Iris pigment epithelial cell (primary cell): Measurements from ENCODE around the gene VPS36.
"Not testable (repeated sequence)": the region's sequence is repeated elsewhere in the genome, so short reads cannot be mapped to it uniquely, and the experiment has no call there.

Source experiments
- DNase-seq: peaks from one replicate; pipeline ENCODE4 v3.0.0-alpha.2; 2011; ENCODE audit warnings: low read depth

Gene VPS36

DNA sequence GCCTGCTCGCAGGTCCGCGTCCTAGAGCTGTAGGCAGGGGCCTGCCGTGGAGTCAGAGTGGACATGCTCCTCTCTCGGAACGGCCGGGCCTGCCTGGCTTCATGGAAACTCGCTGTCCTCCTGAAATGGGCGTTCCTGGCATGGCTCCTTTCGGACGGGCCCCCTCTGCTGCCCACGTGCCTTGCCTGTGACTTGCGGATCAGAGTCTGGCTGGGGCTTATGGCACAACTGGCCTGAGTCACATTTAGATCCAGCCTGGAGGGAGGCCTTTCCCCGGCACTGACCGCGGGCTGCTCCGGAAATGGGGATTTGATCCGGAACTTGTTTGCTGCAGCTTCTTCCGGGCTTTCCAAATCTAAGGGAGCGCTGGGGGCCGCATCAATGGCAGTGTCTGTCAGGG is 72.5 kb downstream of the VPS36 start:
- no peak for DNase-seq

DNA sequence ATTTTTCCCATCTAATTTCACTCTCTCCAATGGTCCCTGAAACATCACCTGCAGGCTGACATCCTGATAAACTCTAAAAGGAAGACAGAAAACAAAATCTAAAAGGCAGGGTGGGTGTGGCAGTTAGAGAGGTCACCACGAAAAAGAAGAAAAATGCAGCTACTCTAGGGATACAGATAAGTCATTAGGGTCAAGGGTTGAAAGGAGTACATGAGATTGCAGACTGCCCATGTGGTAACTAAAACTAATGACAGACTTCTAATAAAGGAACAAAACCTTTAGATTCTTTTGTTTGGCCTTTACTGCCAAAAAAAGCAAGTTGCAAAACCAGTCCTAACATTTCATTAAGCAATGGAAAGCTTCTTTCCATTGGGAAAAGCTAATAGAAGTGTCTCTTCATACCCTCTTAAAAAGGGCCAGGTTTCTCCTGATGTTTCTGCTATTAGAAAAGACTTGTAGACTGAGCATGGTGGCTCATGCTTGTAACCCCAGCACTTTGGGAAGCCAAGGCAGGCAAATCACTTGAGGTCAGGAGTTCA is 75.5 kb downstream of the VPS36 start:
- DNase-seq: no peak

DNA sequence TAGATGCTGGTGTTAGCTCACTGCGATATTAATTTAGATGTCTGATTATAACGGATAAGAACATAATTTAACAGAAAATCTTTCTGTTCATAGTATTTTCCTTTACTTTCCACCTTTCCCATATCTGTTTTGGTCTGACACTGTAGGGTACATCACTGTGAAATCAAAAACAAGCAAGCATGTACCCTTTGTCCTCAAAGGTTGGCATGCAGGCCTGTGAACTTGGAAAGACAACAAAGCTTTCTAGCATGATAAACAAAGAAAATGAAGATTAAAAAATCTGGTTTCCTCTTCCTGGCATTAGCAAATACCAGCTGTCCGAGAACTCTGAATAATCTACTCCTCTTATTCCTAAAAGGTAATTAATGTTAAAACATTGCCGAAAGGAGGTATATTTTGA is 76.0 kb downstream of the VPS36 start:
- no peak for DNase-seq

DNA sequence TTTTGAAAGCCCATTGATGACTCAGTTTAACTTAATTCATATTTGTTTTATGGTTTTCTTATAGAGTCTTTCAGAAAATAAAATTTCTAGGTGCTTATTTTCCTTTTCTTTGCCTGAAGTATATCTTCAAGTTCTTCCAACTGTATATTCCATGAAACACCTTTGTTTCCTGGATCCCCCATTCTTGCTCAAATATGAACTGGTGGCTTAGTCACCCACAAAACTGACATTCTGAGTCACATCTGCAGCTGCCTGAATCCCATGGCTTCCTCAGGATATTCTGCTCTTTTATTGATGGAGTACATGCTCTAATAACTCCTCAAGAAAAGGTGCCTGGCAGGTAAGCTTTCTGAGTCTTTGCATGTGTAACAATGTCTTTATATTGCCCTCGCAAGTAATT is 77.2 kb downstream of the VPS36 start:
- not testable (repeated sequence) for DNase-seq

DNA sequence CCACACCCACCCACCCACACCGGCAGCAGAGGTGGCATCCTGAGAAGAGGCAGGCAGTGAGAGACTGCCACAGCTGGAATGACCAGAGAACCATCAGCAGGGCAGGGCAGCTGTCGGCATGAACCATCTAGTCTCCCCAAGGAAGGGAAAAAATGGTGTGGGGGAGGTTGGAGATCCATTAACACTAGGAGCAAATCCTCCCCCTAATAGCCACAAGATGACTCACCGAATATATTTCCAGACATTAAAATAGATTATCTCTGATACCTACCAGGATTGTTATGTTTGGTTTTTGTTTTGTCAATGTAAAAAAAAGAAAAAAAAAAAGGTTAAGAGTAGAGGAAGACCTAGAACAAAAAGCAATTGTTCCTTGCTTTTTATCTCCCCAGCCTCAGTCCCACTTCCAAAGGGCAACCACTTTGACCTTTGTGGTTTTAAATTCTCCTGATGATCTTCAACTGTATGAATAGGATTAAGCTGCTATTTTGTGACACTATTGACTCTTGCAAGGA is 78.6 kb downstream of the VPS36 start:
- DNase-seq: peak; percentile 36

DNA sequence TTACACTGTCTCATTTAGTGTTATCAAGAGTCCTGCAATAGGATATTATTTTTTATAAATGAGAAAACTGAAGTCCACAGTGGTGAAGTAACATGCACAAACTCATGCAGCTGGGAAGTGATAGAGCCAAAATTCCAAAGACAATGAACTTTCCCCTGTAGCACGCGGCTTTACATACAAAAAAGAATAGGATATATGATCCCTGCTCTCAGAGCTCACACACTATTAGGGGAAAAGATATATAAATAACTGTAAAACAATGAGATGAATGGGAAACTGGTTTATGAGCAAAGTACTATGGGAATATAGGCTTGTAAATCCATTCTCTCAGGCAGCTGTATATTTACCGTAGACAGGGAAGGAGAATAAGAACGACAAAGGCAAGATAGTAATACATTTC is 84.1 kb downstream of the VPS36 start:
- DNase-seq: no peak
